GM12891 (cell line): ENCODE data around the gene TMEM11.

Source experiments
- PAX5 ChIP-seq: IDR thresholded peaks from 2 replicates; pipeline ENCODE4 v1.6.1; 2011; ENCODE audit warnings: low read length, moderate library complexity, mild to moderate bottlenecking; ENCODE audit not compliant: insufficient read depth, severe bottlenecking
- POLR2A ChIP-seq: IDR thresholded peaks from 2 replicates; pipeline ENCODE4 v1.6.1; 2011; ENCODE audit warnings: low read depth, low read length, control low read depth
- POLR2AphosphoS5 ChIP-seq: IDR thresholded peaks from 2 replicates; pipeline ENCODE4 v1.6.1; 2011; ENCODE audit warnings: low read depth, low read length, control low read depth
- POU2F2 ChIP-seq: IDR thresholded peaks from 2 replicates; pipeline ENCODE4 v1.6.1; 2011; ENCODE audit warnings: low read depth, mild to moderate bottlenecking, control low read depth, low read length, moderate library complexity
- SPI1 ChIP-seq: IDR thresholded peaks from 2 replicates; pipeline ENCODE4 v1.6.1; 2011; ENCODE audit warnings: low read depth, low read length, control low read depth
- TAF1 ChIP-seq: IDR thresholded peaks from 2 replicates; pipeline ENCODE4 v1.6.1; 2011; ENCODE audit warnings: low read depth, low read length, control low read depth

DNA sequence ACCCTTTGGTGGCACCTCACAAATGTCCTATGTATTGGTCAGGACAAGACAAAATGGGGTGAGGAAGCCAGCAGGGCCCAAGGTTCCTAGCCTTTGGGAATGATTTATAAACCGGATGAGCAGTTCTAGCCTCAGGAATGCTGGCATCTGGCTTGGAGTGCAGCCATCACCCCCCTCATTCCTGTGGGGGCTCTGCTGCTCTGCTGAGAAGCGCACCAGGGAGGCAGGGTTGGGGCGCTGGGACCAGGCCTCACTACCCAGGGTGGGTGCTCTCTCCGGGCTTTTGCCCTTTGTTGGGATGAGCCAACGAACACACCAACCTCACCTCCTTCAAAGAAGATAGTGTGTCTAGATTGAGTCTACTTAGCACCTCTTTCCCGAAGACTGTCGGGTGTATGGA is 39.2 kb downstream of the TMEM11 start:
- TF ChIP-seq POLR2AphosphoS5: no peak
- no peak for TF ChIP-seq TAF1
- no peak for TF ChIP-seq POLR2A
- TF ChIP-seq POU2F2: no peak
- TF ChIP-seq SPI1: no peak
- no peak for TF ChIP-seq PAX5
